Hypothalamus (tissue), 51 donors: ENCODE results near the gene VIM.
"Not testable (repeated sequence)": the region's sequence is repeated elsewhere in the genome, so short reads cannot be mapped to it uniquely, and the experiment has no call there.

ENCODE experiments used
- DNase-seq, 51 donors: peaks; one replicate each; lab custom pipeline; 2025; lab: John Stamatoyannopoulos, UW

VIM gene

GRCh38 chr10:17250736-17251135 is 22.7 kb downstream of the VIM start:
- no peak for DNase-seq

GRCh38 chr10:17254543-17255050 is 26.6 kb downstream of the VIM start:
- not testable (repeated sequence) for DNase-seq

- no peak for DNase-seq
Measured at GRCh38 chr10:17255512-17255911, 27.5 kb downstream of the VIM start.

- no peak for DNase-seq
Measured at GRCh38 chr10:17256051-17256450, 28.0 kb downstream of the VIM start.

- DNase-seq: no peak
Measured at GRCh38 chr10:17256627-17257026, 28.6 kb downstream of the VIM start.

GRCh38 chr10:17257466-17258321 is 29.7 kb downstream of the VIM start:
- peak in 28 of 51 donors; percentile 1 to 54 (median 28) for DNase-seq

GRCh38 chr10:17262502-17262901 is 34.5 kb downstream of the VIM start:
- no peak for DNase-seq

GRCh38 chr10:17263580-17263979 is 35.5 kb downstream of the VIM start:
- DNase-seq: no peak

GRCh38 chr10:17265468-17265867 is 37.4 kb downstream of the VIM start:
- no peak for DNase-seq

GRCh38 chr10:17266549-17266948 is 38.5 kb downstream of the VIM start:
- not testable (repeated sequence) for DNase-seq

- no peak for DNase-seq
Measured at GRCh38 chr10:17272648-17273047, 44.6 kb downstream of the VIM start.

GRCh38 chr10:17273403-17273802 is 45.4 kb downstream of the VIM start:
- no peak for DNase-seq

- no peak for DNase-seq
Measured at GRCh38 chr10:17276756-17277424, 48.8 kb downstream of the VIM start.

GRCh38 chr10:17278607-17279240 is 50.7 kb downstream of the VIM start:
- DNase-seq: no peak

GRCh38 chr10:17282311-17282710 is 54.3 kb downstream of the VIM start:
- no peak for DNase-seq

GRCh38 chr10:17286562-17287550 is 58.8 kb downstream of the VIM start:
- no peak for DNase-seq
